ENCODE results near the gene UQCC3.

- TF ChIP-seq, protein P1, sequence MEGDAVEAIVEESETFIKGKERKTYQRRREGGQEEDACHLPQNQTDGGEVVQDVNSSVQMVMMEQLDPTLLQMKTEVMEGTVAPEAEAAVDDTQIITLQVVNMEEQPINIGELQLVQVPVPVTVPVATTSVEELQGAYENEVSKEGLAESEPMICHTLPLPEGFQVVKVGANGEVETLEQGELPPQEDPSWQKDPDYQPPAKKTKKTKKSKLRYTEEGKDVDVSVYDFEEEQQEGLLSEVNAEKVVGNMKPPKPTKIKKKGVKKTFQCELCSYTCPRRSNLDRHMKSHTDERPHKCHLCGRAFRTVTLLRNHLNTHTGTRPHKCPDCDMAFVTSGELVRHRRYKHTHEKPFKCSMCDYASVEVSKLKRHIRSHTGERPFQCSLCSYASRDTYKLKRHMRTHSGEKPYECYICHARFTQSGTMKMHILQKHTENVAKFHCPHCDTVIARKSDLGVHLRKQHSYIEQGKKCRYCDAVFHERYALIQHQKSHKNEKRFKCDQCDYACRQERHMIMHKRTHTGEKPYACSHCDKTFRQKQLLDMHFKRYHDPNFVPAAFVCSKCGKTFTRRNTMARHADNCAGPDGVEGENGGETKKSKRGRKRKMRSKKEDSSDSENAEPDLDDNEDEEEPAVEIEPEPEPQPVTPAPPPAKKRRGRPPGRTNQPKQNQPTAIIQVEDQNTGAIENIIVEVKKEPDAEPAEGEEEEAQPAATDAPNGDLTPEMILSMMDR (conservative IDR thresholded peaks at IDR 0.05 in 1 of 2, IDR thresholded peaks at IDR 0.05 in 1 of 2; ENCODE audit: low read depth in 1 of 2, low read length in 2 of 2), result no peak
- no peak for TF ChIP-seq EZH2 (IDR thresholded peaks at IDR 0.05; ENCODE audit: low read length, missing control alignments)
These were observed 30.8 kb downstream of the UQCC3 start for GRCh38 chr11:62702246-62702645.
